Endometrial microvascular endothelial cells (primary cell): ENCODE measurements around the gene TMEM178B. TPM values are rescaled to one million over a fixed set of nuclear protein-coding genes. Genes with fewer than 3 reads are reported as not detected.
"Not testable (repeated sequence)": the region's sequence is repeated elsewhere in the genome, so short reads cannot be mapped to it uniquely, and the experiment has no call there.

ENCODE experiments used
- in situ Hi-C: cut with HindIII; loops from 2 replicates; pipeline ENCODE4 v1.10.0; 2017; ENCODE audit warnings: low sequenced_read_pairs, low pct_unique_long_range_greater_than_20kb; ENCODE audit errors: inconsistent ontology term
- total RNA-seq: library from RNA; depleted of rRNA; stranded (reverse); fragments of >200 nt; gene quantifications from one replicate; pipeline ENCODE4 v1.2.3, GENCODE V29; 2015; ENCODE audit errors: inconsistent ontology term

Gene TMEM178B
- total RNA-seq, 1 donor from 2014 or later = 0.28 TPM

GRCh38 chr7:141387521-141388217 lies 313.8 kb downstream of the TMEM178B start:
- in situ Hi-C loops = no loop called here

GRCh38 chr7:141389140-141389796 lies 315.4 kb downstream of the TMEM178B start:
- in situ Hi-C loops = no loop called here

DNA sequence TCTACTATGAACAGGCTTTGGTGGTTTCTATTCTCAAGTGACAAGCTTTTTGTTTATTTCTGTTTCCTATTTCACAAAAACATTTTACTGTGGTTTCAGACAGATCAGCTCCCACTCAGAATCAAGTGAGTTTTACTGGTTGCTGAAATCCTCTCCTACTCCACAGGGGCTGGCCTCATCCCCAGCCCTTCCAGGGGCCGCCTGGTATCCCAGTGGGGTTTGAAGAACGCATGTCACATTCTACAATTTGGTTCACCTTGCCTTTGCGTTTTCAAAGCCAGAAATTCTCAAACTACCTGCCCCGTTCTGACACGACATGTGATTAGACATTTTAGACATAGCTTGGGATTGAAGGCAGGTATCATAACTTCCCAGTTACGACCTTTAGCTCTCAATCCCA lies 316.5 kb downstream of the TMEM178B start:
- in situ Hi-C loops = no loop called here

GRCh38 chr7:141393056-141393455 lies 319.2 kb downstream of the TMEM178B start:
- in situ Hi-C loops = no loop called here

- in situ Hi-C loops = no loop called here
Observed at GRCh38 chr7:141397236-141398163, 323.6 kb downstream of the TMEM178B start.

DNA sequence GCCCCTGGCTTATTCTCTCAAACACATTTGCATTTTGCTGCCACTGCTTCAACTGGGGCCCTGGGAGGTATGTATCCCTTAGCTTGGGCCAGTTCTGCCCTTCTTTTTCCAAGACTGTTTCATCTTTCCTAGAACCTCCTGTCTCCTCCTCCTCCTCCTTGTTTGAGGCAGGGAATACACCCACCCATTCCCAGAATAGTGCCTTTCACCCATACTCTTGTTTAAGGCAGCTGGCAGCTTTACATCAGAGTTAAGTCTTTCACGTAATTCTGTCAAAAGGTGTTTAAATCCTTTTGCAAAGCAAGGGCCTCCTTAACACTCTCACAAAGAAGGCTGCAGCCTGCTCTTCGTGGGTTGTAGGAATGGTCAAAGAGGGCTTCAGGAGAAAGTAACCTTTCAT lies 326.5 kb downstream of the TMEM178B start:
- in situ Hi-C loops = no loop called here

DNA sequence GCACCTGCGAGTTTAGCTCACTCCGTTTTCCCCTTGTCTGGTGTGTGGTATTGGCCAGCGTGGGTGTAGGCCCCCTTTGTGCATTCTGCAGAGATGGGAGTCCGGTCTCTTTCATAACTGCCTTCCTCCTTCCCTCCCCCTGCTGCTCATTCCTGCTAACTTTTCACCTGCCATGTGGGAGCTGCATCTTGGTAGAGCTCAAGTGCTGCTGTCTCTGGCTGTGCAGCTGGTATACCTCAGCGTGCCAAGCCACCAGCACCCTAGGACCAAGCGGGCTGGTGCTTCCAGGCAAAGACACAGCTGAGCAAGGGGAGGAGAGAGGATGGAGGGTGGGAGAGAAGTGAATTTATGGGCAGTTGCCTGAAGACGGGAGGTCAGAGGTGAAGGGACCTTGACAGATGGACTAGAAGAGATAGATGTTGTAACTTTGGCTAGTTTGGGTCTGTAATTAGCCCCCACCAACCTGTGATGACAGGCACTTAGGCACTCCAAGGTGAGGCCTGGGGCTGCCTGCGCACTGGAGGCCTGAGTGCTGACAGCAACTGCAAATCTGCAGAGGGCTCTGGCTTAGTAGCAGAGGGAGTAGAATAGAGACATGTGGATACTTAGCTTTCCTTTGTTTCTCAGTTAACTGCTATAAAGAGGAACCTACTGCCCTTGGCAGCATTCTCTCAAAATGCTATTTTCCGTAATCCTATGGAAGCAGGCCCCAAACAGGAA lies 328.6 kb downstream of the TMEM178B start:
- in situ Hi-C loops = no loop called here

DNA sequence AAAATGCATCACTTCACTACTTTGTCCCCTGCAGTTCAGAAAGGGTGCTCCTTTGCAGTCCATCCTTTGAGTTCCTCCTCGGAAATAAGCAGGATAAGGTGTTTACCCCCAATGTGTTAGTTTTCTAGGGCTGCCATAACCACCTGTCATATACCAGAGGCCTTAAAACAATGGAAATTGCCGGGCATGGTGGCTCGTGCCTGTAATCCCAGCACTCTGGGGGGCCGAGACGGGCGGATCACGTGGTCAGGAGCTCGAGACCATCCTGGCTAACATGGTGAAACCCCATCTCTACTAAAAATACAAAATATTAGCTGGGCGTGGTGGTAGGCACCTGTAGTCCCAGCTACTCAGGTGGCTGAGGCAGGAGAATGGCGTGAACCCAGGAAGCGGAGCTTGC lies 330.0 kb downstream of the TMEM178B start:
- in situ Hi-C loops = not testable (repeated sequence)

DNA sequence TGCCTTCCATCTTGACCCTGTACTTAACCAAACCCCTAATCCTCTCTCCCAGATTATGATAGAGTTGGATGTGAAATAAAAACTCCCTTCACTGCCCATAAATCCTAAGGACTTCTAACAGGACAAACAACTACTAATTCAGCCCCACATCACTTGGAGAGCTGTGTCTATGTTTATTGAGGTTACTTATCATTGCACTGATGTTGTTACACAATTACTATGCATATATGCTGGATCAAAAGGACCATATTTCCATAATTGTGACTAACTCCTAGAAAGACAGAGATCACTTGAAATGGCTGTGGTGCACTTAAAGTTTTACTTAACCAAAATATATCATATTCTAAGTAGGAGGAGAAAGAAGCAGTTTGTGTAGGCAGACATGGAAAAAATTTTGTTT lies 332.5 kb downstream of the TMEM178B start:
- in situ Hi-C loops = no loop called here

GRCh38 chr7:141407893-141408292 lies 334.0 kb downstream of the TMEM178B start:
- in situ Hi-C loops = no loop called here

DNA sequence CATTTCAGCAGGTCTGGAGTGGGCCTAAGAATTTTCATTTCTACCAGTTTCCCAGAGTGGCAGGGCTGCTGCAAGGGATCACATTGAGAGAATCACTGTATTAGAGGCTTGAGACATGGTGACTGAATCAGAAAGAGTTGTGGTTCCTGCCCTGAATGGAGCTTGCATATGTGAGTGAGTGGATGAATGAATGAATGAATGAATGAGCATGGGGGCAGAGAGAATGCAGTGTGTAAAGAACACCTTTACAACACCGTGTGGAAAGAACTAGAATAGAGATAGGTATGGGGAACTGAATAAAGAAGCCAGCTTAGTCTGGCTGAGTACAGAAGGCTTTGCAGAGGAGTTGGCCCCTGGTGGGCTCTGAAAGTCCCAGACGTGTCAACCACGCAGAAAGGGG lies 334.6 kb downstream of the TMEM178B start:
- in situ Hi-C loops = no loop called here

GRCh38 chr7:141409219-141409618 lies 335.4 kb downstream of the TMEM178B start:
- in situ Hi-C loops = no loop called here

DNA sequence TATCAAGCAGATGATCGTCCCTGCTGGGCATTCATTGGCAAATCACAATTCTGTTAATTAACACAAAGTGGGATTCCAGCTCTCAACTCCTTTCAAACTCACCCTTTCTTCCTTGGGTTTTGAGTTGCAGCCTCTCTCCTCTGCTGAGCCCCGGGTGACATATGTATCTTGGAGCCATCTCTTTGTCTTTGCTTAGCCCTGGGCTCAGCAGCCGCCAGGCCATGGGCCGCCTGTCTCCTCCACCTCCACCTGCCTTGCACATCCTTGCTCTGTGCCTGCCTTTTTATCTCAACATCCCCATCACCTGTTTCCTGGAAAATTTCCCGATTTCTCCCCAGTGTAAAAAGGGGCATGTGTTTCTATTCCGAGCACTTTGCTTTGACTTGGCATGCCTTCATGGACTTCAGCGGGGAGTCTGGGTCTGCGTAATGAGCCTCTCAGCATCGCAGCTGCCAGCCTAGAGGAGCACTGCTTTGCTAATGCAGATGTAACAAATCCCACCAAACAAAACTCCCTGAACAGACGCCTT lies 336.0 kb downstream of the TMEM178B start:
- in situ Hi-C loops = no loop called here

GRCh38 chr7:141410353-141411000 lies 336.6 kb downstream of the TMEM178B start:
- in situ Hi-C loops = no loop called here

GRCh38 chr7:141411133-141411532 lies 337.3 kb downstream of the TMEM178B start:
- in situ Hi-C loops = no loop called here

GRCh38 chr7:141415999-141416398 lies 342.1 kb downstream of the TMEM178B start:
- in situ Hi-C loops = no loop called here

- in situ Hi-C loops = no loop called here
Observed at GRCh38 chr7:141416650-141417270, 342.9 kb downstream of the TMEM178B start.

DNA sequence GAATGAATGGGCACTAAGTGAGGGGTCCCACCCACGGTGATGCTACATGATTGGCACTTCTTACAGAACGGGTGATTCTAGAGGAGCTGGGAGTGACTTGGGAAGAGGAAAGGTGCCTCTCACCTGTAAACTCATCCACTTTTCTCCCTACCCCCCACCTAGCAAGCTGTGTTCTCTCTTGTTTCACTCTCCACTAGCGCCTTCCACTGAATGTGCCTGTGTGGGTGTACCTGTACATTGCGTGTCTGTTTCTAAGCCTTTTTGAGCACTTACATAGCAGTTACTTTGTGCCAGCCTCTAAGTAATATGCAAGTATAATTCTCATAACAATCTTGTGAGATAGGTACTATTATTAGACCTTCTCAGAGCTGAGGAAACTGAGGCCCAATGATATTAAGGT lies 343.6 kb downstream of the TMEM178B start:
- in situ Hi-C loops = no loop called here
